Cardiac fibroblast (primary cell): Measurements from ENCODE around the gene TRIAP1.

Experiments
- DNase-seq, 2 donors: peaks; one replicate each; pipeline versions ENCODE4 v3.0.0 to v3.0.0-alpha.2; 2010; ENCODE audit warnings: low read depth in 2 of 2
- H3K4me3 ChIP-seq, 2 donors: replicated peaks in 1 of 2; 1 replicate in 1 of 2; 2 replicates in 1 of 2; pipeline ENCODE4 v1.5.1; 2011; ENCODE audit warnings: low read depth in 2 of 2, low read length in 2 of 2, mild to moderate bottlenecking in 2 of 2, moderate library complexity in 1 of 2
- TF ChIP-seq, protein P1 (sequence below): IDR thresholded peaks from one replicate; pipeline ENCODE4 v1.5.1; 2011; ENCODE audit warnings: low read depth, mild to moderate bottlenecking, low read length, inconsistent platforms

Gene TRIAP1

DNA sequence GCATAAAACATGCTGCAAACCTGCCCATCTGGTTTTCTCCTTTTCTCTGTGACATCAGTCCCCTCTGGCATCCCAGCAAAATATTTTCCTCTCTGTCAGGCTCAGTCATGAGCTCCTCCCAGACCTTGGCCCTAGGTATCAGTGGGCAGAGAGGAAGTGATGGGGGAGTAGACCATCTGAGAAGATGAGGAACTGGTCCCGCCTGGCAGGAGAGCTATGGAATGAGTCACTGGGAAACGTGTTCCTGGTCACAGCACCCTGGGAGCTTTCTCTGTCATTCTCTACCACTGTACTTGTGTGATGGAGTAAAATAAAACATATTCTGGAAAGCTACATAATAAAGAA is 28.4 kb upstream of the TRIAP1 start:
- TF ChIP-seq, protein P1, sequence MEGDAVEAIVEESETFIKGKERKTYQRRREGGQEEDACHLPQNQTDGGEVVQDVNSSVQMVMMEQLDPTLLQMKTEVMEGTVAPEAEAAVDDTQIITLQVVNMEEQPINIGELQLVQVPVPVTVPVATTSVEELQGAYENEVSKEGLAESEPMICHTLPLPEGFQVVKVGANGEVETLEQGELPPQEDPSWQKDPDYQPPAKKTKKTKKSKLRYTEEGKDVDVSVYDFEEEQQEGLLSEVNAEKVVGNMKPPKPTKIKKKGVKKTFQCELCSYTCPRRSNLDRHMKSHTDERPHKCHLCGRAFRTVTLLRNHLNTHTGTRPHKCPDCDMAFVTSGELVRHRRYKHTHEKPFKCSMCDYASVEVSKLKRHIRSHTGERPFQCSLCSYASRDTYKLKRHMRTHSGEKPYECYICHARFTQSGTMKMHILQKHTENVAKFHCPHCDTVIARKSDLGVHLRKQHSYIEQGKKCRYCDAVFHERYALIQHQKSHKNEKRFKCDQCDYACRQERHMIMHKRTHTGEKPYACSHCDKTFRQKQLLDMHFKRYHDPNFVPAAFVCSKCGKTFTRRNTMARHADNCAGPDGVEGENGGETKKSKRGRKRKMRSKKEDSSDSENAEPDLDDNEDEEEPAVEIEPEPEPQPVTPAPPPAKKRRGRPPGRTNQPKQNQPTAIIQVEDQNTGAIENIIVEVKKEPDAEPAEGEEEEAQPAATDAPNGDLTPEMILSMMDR: no peak
- DNase-seq: peak; percentile 46 to 77
- peak overlapping the region in 1 of 2 donors; percentile 6 for H3K4me3 ChIP-seq

- TF ChIP-seq, protein P1: no peak
- peak overlapping the region in 1 of 2 donors; percentile 6 for H3K4me3 ChIP-seq
- no peak for DNase-seq
Observed at GRCh38 chr12:120473807-120474615, 27.8 kb upstream of the TRIAP1 start.

GRCh38 chr12:120472521-120472920 is 26.3 kb upstream of the TRIAP1 start:
- DNase-seq: no peak
- TF ChIP-seq, protein P1: no peak
- H3K4me3 ChIP-seq: no peak overlapping the region

- DNase-seq: peak; percentile 31 to 50
- TF ChIP-seq, protein P1: no peak
- H3K4me3 ChIP-seq: peak overlapping the region; percentile 94 to 96
Observed at GRCh38 chr12:120470150-120470784, 24.1 kb upstream of the TRIAP1 start.

GRCh38 chr12:120469450-120470149 is 23.4 kb upstream of the TRIAP1 start, which contains the start of gene SRSF9:
TSS of gene SRSF9 (minus strand) at chr12:120469748. CDS start at chr12:120469609, 139 bp downstream.
- DNase-seq: peak; percentile 97 to 99
- peak within 1 kb of the TSS; percentile 94 to 96 for H3K4me3 ChIP-seq
- TF ChIP-seq, protein P1: peak; percentile 80

DNA sequence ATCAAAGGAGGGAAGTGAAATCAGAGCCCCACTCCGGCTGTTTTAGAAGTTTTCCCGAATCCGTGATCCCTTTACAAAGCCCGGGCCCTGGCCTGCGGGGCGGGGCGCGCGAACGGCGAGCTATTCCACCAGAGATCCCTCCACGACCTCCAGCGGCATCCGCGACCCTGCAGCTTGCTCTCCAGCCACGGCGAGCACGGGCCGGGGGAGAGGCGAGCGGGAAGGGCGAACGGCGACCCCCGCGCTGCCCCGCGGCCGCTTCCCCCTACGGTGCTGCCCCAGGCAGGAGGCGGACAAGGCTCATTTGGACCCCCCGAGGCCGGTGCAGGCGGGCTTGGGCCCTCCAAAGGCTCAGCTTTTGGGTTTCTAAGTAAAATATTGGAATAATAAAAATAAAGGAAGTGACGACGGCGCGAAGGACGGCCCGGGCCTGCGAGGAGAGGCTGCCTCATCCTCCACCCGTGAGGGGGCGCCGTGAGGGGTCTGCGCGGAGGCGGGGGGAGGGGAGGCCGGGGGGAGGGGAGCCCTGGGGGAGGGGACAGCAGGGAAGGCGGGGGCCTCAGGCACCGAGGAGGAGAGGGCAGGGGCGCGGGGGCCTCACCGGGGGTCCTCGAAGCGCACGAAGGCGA is 22.8 kb upstream of the TRIAP1 start:
- peak in 1 of 2 donors; percentile 15 for DNase-seq
- TF ChIP-seq, protein P1: no peak
- peak overlapping the region; percentile 94 to 96 for H3K4me3 ChIP-seq
